Stimulated activated CD8-positive, alpha-beta memory T cell treated with anti-CD3 and anti-CD28 coated beads, Interleukin-7, amount 100 ng/mL, for 24 hours (primary cell): Measurements from ENCODE around the gene SND1.

ENCODE experiments used
- DNase-seq: peaks from one replicate; pipeline ENCODE4 v3.0.0-alpha.2; 2020; ENCODE audit warnings: low read depth

Gene SND1

DNA sequence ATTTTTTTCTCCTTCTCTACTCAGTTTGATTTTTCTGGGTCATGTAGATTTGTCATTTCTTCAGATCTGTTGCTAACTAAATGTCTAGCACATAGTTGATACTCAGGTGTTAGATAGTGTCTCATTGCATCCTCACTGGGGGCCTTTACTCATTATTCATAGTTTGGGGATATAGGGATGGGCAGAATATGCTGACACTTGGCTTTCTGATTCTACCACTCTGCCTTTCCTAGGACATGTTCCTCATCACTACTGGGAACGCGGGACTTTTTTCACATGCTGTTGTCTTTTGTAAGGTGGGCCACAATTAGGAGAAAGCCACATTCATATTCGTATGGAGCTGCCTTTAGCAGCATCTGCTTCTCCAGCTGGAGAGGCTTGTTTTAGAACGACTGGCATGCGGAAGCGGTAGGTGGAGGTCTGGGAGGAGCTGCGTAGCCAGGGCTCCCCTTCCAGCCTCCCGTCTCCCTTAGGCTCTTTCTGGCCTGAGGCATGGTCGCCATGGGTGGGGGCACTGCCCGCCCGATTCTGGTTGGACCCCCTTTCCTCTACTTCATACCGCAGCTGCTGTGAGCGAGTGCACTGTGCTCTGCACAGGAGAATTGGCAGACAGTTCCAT, 78.8 kb downstream of the SND1 start:
- no peak for DNase-seq

DNA sequence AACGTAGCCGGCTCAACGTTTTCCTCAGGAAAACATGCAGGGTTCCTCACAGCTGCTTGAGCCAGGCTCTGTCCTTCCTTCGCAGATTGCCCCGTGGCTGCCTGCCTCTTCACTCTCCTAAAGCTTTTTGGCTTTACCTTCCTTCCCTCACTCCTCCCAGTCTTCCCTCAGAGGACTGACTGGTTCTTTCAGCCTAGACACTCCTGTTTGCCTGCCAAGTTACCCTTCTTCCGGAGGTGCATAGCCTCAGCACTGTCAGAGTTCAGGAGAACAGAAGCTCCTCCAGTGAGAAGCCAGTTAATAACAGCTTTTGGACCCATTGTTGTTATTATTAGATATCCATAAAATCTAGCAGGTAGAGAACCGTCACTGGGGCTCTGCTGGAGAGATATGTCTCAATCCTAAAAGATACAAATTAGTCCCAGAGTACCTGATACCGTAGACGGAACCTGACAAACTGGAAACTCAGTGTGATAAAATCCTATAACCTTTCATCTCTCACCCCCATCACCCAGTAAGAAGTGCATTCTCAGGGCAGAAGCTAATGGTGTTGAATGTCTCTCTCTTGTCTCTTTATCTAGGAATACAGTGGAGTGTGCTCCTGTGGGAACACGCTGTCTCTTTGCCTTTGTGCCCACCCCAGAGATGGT, 79.6 kb downstream of the SND1 start:
- no peak for DNase-seq

GRCh38 chr7:127732306-127732705, 80.3 kb downstream of the SND1 start:
- no peak for DNase-seq

GRCh38 chr7:127733986-127734385, 82.0 kb downstream of the SND1 start:
- DNase-seq = no peak

GRCh38 chr7:127736511-127736910, 84.5 kb downstream of the SND1 start:
- DNase-seq = no peak

- no peak for DNase-seq
Measured at GRCh38 chr7:127738859-127739258, 86.9 kb downstream of the SND1 start.

DNA sequence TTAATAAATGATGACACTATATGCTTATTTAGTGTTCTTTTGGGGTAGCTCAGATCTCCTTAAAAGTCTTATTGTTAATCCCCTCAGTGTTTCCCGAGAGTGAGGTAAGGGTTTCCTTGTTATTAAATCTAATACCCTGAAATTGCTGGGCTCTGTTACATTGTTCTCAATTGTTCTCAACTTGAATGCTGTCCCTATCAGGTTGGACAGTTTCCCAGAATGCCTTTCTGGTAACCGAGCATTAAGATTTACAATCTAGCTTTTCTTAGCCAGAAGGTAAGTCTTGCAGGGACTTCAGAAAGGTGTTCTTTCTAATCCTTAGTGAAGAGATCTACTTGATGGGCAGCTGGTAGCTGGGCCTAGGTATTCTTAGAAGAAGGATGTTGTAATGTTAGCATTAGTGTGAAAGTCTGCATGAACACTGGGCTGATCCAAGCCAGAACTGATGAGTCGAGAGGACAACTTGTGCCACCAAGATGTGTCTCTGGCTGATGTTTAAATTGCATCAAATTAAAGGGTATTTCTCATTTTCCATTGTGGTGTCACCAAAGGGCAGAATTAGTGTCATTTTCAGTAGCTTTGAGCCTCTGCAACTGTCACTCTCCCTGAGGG, 89.9 kb downstream of the SND1 start:
- no peak for DNase-seq

- DNase-seq = no peak
Measured at GRCh38 chr7:127745445-127745844, 93.5 kb downstream of the SND1 start.

- DNase-seq = no peak
Measured at GRCh38 chr7:127751062-127751461, 99.1 kb downstream of the SND1 start.

- no peak for DNase-seq
Measured at GRCh38 chr7:127751490-127752448, 99.8 kb downstream of the SND1 start.

GRCh38 chr7:127752829-127753228, 100.8 kb downstream of the SND1 start:
- no peak for DNase-seq

DNA sequence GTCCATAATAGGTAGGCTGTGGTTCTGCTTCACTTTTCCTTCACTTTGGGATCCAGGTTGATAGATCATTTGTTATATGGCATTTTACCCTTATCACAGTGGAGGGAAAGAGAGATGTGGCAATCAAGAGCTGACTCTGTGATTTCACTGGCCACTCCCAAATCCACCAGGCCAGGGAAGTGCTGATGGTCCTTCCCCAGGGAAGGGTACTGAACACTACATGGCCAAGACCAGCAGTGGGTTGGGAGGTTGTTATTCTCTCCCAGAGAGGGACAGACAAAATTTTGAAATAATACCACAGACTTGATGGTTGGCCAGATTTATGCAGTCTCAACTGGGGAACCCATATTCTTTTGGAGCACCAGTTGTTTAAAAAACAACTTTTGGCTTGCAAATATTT, 102.5 kb downstream of the SND1 start:
- DNase-seq = no peak

DNA sequence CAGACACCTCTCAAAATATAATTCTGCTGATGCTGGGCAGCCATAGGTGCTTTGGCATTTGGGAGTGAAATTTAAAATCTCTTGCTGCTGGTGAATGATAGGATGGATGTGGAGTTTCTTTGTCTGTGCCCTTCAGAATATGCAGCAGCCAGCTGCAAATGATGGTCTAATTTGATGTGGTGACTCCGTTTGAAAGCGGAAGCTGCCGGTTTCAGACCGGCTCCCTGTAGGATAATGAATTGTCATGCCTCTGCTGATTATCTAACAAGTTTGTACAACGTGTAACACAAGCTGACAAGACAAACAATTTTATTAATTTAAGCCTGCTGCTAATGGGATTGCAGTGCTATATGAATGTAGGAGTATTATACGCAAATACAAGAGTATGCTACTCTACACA, 103.5 kb downstream of the SND1 start:
- no peak for DNase-seq

- no peak for DNase-seq
Measured at GRCh38 chr7:127755965-127756364, 104.0 kb downstream of the SND1 start.

GRCh38 chr7:127758105-127758504, 106.1 kb downstream of the SND1 start:
- no peak for DNase-seq

DNA sequence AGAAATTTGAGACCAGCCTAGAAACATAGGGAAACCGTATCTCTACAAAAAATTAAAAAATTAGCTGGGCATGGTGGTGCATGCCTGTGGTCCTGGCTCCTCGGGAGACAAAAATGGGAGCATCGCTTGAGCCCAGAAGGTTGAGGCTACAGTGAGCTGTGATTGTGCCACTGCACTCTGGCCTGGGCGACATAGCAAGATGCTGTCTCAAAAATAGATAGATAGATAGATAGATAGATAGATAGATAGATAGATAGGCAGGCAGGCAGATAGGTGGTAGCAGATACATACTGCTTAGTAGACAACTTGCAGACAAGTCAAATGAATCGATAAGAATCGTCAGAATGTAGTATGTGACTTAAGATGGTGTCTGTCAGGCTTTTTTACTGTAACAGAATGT, 106.9 kb downstream of the SND1 start:
- no peak for DNase-seq

- no peak for DNase-seq
Measured at GRCh38 chr7:127759945-127760421, 108.0 kb downstream of the SND1 start.

DNA sequence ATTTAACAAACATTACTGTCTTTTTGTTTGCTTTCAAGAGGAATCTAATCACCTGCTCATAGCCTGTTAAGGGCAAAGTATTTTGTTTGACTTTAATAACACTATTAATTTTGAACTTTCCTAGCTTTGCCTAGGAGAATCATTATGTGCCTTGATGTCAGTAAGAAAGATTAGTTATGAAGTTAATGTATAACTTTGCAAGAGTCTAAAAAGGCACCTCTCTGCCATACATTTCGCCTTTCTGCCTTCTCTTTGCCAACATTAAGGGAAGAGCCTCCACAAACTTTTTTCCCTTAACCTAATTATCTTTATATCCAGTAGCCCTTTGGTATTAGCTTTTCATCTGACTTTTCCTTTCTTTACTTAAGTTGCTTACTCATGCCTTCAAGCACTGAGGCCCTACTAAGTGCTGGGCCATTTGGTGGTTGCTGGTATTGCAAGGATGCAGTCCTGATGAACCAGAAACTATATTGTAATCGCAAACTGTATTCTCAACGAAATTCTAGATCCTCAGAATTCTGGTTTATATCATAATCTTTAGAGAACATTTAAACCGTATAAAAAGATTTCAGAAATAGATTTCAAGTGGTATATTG, 108.5 kb downstream of the SND1 start:
- no peak for DNase-seq

GRCh38 chr7:127761196-127761595, 109.2 kb downstream of the SND1 start:
- no peak for DNase-seq

DNA sequence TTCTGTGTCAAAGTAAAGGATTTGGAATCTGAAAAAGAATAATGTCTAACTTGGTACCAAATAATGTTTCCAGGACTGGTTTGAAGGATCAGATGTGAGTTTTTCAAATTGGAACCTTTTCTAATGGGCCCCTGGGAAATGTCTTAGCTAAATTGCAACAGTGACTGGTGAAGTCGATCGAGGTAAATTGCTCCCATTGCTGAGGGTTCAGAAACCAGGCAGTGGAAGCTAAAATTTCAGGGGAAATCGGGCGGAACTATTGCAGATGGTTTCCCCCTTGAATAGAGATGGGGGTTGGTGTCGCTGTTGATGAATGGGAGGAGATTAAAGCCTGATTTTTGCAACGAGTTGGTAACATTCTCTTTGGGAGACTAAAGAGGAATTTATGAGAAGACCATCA, 112.7 kb downstream of the SND1 start:
- no peak for DNase-seq

GRCh38 chr7:127765150-127765549, 113.2 kb downstream of the SND1 start:
- DNase-seq = no peak

DNA sequence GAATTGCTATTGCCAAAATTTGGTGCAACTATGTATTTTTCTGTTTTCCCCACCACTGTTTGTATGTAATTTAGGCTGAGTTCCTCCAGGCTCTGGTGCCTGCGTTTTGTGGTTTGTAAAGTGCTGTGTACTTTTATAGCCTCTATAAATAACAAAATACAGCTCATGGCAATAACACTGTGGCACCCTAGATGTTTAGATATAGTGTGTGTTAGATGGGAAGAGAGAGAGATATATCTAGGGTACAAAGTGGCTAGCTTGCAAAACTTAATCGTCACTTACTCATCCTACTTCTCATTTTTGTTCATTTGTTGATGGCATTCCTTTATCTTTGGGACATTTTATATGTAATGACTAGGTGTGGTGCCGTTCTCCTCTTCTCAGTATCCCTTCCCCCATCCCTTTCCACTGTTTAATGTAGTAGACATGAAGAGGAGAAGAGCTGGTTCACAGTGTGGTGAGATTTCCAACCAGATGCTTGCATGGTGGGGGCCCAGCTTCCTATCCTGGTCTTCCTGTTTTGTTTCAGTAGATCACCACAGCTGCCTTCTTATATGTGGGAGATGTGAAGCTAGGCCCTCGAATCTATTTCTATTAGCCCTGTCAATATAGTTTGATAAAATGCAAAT, 115.0 kb downstream of the SND1 start:
- no peak for DNase-seq
